ENCODE measurements around the gene OPRM1.

Gene OPRM1

DNA sequence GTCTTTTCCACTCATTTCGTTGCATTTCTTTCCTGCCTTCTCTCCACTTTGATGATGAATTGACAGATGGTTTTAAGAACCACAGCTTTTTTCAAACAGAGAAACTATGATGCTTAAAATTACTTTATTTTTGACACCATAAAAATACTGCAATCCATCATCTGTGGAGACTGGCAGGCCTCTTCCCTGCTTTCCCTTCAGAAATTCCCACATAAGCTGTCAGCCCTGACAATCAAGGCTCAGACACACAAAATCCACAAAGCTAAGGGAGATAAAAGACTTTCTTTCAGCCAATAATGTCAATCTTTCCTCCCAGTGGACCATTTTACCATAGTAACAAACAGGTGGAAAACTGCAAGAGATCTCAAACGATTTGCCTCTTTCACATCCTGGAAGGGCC is 235.1 kb downstream of the OPRM1 start:
- Histone ChIP-seq H3K4me2 (ENCODE audit: low read length) (no peak overlapping the region), H3K4me3 (ENCODE audit: low read depth, low read length) (no peak overlapping the region), H2AFZ (no peak overlapping the region), H3K79me2 (no peaks in the 10 kb centered on the region), H3K27ac (no peak overlapping the region), H3K27me3 (ENCODE audit: control insufficient read depth, insufficient read depth, low read length) (no peaks in the 10 kb centered on the region), H3K4me1 (peaks cover 8% of the 10 kb centered on the region), H3K9me3 (ENCODE audit: control insufficient read depth, low read length) (no peaks in the 10 kb centered on the region), H3K36me3 (ENCODE audit: control insufficient read depth, insufficient read depth, low read length) (no peaks in the 10 kb centered on the region), H3K9ac (no peak overlapping the region)
- TF ChIP-seq CTCF (IDR thresholded peaks at IDR 0.05): no peak

DNA sequence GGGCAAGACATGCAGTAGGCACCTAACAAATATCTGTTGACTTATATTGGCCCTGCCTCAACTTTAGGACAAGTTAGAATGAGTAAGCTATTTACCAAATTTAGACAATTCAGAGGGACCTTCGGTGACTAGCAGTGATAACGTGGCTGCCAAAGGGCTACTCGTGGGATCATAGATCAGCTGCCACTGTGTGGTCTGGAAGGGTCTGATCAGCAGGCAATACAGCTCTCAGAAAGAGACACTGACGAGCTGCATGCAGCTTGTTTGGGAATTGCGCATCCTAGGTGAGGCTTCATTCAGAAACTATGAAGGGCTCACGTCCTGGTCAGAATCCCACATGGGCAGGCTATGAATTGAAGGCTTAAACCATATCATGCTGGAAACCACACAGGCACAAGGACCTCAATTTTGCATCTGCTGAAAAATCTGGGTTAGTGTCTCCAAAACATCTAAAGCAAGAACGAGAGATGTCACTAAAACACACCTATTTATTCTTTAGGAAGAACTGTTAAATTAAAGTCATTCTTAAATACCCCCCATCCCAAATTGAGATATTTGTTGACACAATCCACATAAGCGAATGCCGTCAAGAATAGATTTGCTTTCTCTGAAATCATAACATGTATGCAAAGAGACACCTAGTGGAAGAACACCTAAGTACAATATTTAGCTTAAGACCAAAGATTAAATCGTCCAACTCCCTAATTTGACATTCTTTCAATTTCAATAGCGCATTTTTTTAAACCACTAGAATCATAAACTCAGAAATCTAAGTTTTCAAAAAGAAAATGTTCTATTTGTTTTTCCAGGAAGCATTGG is 238.0 kb downstream of the OPRM1 start:
- Histone ChIP-seq H3K36me3 (ENCODE audit: control insufficient read depth, insufficient read depth, low read length) (no peaks in the 10 kb centered on the region), H3K27me3 (ENCODE audit: control insufficient read depth, insufficient read depth, low read length) (no peaks in the 10 kb centered on the region), H3K4me3 (ENCODE audit: low read depth, low read length) (no peak overlapping the region), H3K79me2 (no peaks in the 10 kb centered on the region), H3K27ac (no peak overlapping the region), H3K4me2 (ENCODE audit: low read length) (no peak overlapping the region), H3K9ac (no peak overlapping the region), H3K4me1 (peaks cover 8% of the 10 kb centered on the region), H3K9me3 (ENCODE audit: control insufficient read depth, low read length) (no peaks in the 10 kb centered on the region), H2AFZ (peak overlapping the region; percentile 68)
- peak; percentile 83 for TF ChIP-seq CTCF (IDR thresholded peaks at IDR 0.05)

- Histone ChIP-seq H3K4me3 (ENCODE audit: low read depth, low read length) (no peak overlapping the region), H3K9ac (no peak overlapping the region), H3K79me2 (no peaks in the 10 kb centered on the region), H3K27ac (no peak overlapping the region), H2AFZ (peak overlapping the region; percentile 68), H3K27me3 (ENCODE audit: control insufficient read depth, insufficient read depth, low read length) (no peaks in the 10 kb centered on the region), H3K4me2 (ENCODE audit: low read length) (no peak overlapping the region), H3K36me3 (ENCODE audit: control insufficient read depth, insufficient read depth, low read length) (no peaks in the 10 kb centered on the region), H3K4me1 (peaks cover 8% of the 10 kb centered on the region), H3K9me3 (ENCODE audit: control insufficient read depth, low read length) (no peaks in the 10 kb centered on the region)
- no peak for TF ChIP-seq CTCF (IDR thresholded peaks at IDR 0.05)
These were observed 238.6 kb downstream of the OPRM1 start for GRCh38 chr6:154277629-154278017.

- no peaks in the 10 kb centered on the region for H3K9me3 ChIP-seq (ENCODE audit: control insufficient read depth, low read length)
- no peak overlapping the region for H3K4me2 ChIP-seq (ENCODE audit: low read length)
- H3K4me3 ChIP-seq (ENCODE audit: low read depth, low read length): no peak overlapping the region
- H3K27me3 ChIP-seq (ENCODE audit: control insufficient read depth, insufficient read depth, low read length): no peaks in the 10 kb centered on the region
- H3K36me3 ChIP-seq (ENCODE audit: control insufficient read depth, insufficient read depth, low read length): no peaks in the 10 kb centered on the region
- H2AFZ ChIP-seq: no peak overlapping the region
- no peak for TF ChIP-seq CTCF (IDR thresholded peaks at IDR 0.05)
- no peak overlapping the region for H3K9ac ChIP-seq
- peaks cover 8% of the 10 kb centered on the region for H3K4me1 ChIP-seq
- H3K79me2 ChIP-seq: no peaks in the 10 kb centered on the region
- H3K27ac ChIP-seq: no peak overlapping the region
These were observed 241.5 kb downstream of the OPRM1 start for GRCh38 chr6:154280521-154280920.

- Histone ChIP-seq H3K4me1 (no peaks in the 10 kb centered on the region), H3K27me3 (ENCODE audit: control insufficient read depth, insufficient read depth, low read length) (no peaks in the 10 kb centered on the region), H3K36me3 (ENCODE audit: control insufficient read depth, insufficient read depth, low read length) (no peaks in the 10 kb centered on the region), H3K79me2 (no peaks in the 10 kb centered on the region), H3K4me2 (ENCODE audit: low read length) (no peak overlapping the region), H2AFZ (no peak overlapping the region), H3K4me3 (ENCODE audit: low read depth, low read length) (no peak overlapping the region), H3K9me3 (ENCODE audit: control insufficient read depth, low read length) (no peaks in the 10 kb centered on the region), H3K9ac (no peak overlapping the region), H3K27ac (no peak overlapping the region)
- TF ChIP-seq CTCF (IDR thresholded peaks at IDR 0.05): no peak
These were observed 245.3 kb downstream of the OPRM1 start for GRCh38 chr6:154284313-154284853.
